ENCODE results near the gene ARRB1.
"Not testable (repeated sequence)": the region's sequence is repeated elsewhere in the genome, so short reads cannot be mapped to it uniquely, and the experiment has no call there.

DNA sequence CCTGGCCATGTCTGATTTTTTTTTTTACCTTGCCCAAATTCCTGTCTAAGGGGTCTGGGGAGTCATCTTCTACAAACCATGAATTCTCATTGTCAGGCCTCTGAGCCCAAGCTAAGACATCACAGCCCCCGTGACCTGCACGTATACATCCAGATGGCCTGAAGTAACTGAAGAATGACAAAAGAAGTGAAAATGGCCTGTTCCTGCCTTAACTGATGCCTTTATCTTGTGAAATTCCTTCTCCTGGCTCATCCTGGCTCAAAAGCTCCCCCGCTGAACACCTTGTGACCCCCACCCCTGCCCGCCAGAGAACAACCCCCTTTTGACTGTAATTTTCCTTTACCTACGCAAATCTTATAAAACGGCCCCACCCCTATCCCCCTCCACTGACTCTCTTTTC, 20.2 kb downstream of the ARRB1 start:
- TF ChIP-seq, protein P1, sequence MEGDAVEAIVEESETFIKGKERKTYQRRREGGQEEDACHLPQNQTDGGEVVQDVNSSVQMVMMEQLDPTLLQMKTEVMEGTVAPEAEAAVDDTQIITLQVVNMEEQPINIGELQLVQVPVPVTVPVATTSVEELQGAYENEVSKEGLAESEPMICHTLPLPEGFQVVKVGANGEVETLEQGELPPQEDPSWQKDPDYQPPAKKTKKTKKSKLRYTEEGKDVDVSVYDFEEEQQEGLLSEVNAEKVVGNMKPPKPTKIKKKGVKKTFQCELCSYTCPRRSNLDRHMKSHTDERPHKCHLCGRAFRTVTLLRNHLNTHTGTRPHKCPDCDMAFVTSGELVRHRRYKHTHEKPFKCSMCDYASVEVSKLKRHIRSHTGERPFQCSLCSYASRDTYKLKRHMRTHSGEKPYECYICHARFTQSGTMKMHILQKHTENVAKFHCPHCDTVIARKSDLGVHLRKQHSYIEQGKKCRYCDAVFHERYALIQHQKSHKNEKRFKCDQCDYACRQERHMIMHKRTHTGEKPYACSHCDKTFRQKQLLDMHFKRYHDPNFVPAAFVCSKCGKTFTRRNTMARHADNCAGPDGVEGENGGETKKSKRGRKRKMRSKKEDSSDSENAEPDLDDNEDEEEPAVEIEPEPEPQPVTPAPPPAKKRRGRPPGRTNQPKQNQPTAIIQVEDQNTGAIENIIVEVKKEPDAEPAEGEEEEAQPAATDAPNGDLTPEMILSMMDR (IDR thresholded peaks at IDR 0.05; ENCODE audit: low read length) = not testable (repeated sequence)
- TF ChIP-seq EZH2 (IDR thresholded peaks at IDR 0.05; ENCODE audit: borderline replicate concordance, low read length) = not testable (repeated sequence)

Data from OCI-LY1 (cell line).